Activated naive CD8-positive, alpha-beta T cell treated with anti-CD3 and anti-CD28 coated beads, Interleukin-2, amount 50 U/mL, for 16 hours (primary cell): ENCODE data around the gene PDIA2.

Experiments
- DNase-seq: peaks from one replicate; pipeline ENCODE4 v3.0.0-alpha.2; 2020; ENCODE audit warnings: low read depth, low spot score

The PDIA2 gene

DNA sequence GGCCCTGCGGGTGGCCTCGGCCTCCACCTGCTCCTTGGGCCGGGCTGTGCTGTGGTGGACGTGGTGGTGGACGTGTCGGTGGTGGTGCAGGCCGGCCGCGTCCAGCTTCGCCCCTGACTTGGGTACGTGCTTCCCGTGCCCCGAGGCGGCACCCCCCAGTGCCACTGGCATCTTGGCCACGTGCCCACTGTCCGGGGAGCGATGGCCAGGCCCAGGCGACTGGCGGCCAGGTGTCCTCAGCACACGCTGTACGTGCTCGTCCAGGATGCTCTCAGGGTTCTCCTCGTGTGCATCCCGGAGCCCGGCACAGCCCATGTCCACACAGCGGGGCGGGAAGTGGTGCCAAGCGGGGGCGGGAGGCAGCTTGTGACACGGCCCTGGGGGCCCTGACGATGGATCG, 14.9 kb downstream of the PDIA2 start:
- no peak for DNase-seq

DNA sequence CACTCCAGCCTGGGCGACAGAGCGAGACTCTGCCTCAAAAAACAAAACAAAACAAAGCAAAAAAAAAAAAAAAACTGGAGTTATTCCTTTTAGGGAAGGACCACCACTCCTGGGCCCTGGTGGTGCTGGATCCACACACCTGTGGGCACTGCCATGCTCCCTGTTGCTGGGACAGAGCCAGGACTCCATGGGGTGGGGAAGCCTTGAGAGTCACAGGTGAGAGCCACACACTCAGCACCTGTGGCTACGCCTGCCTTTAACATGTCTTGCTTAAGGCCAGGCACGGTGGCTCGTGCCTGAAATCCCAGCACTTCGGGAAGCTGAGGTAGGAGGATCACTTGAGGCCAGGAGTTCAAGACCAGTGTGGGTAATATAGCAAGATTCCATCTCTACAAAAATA, 18.3 kb downstream of the PDIA2 start:
- DNase-seq = no peak

DNA sequence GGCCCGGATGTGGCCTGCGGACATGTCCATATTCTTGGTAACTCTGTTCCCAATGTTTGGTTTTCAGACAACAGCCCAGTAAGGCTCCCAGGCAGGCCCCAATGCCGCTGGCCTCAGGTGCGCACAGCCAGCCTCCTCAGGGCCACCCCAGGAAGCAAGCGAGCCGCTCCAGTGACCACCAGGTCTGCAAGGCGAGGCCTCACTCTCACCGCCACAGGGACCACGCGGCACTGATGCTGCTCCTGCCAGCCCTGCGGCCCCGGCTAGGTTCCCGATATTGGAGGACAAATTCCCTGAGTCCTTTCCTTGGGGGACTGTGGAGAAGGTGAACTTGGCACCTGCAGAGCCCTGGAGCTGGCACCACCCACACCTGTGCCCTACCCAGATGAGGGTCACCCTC, 19.0 kb downstream of the PDIA2 start:
- DNase-seq = no peak

DNA sequence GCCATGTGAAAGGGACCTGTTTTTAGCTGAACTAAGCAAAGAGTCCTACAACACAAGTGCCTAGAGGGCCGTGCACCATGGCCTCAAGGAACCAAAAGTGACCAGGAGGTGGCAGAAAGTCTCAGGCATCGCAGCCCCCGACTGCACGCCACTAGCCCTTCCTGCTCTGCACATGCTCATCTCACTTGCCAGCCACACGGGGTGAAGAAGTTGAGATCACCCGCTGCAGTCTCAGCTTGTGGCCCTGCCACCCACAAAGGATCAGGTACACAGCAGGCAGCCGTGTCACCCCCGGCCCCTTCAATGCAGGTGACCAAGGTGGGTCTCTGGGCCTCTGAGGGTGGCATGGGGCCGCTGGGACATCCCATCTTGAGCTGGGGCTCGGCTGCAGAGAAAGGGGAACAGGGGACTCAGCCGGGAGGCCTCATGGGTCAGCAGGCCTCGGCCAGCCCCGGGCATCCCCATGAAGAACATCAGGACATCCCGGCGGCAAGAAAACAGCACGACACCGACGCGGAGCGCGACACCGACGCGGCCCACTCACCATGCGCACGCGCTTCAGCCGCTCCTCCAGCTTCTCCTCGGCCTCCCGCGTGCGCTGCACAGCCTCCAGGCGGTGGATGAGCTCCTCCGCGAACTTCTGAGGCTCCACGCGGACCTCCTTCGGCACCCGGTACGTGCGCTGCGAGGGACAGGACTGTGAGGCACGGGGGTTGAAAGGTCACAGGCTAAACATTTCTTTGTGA, 21.0 kb downstream of the PDIA2 start:
- DNase-seq = no peak

DNA sequence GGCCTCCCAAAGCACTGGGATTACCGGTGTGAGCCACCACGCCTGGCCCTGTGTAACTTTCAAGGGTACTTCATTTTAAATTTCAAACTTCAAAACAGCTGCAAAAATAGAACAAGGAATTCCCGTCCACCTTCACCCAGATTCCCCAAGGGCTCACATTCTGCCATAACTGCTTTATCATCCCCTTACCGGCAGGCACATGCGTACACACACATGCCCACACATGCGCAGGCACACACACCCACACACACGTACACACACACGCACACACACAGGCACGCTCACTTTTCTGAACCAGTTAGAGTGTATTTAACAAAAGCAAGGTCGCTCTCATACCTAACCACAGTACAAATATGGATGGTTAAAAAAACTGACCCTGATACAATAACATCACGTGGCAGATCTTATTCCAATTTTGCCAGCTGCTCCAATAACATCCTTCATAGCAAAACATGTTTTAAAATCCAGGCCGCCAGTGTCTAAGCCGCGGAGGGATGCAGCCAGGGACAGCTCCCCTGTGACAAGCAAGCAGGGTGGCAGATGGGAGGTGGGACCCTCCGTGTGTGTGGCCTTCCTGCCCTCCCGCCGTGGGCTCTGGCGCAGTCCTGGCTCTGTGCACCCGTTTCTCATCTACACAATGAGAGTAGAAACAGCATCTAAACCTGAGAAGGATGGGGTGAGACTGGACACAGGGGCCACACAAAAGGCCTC, 23.1 kb downstream of the PDIA2 start:
- DNase-seq = no peak

DNA sequence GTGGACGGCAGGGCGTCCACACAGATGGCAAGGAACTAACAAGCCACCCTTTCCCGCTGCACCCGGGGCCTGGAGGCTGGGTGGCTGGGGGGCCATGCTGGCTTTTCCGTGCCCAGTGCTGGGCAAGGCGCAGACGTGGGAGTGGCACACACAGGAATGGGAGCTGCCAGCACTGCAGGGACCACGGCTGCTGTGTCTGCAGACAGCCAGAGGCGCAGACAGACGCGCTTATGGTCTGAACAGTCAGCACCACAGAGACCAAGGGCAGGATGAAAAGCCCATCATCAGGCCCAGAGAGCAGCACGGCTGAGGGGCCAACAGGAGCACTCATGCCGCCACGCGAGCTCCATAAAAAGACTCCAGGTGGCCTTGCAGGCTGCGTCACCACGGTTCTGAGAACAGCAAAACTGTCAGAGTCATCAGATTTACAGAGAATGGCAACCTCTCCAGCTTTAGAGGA, 24.0 kb downstream of the PDIA2 start:
- DNase-seq = no peak

DNA sequence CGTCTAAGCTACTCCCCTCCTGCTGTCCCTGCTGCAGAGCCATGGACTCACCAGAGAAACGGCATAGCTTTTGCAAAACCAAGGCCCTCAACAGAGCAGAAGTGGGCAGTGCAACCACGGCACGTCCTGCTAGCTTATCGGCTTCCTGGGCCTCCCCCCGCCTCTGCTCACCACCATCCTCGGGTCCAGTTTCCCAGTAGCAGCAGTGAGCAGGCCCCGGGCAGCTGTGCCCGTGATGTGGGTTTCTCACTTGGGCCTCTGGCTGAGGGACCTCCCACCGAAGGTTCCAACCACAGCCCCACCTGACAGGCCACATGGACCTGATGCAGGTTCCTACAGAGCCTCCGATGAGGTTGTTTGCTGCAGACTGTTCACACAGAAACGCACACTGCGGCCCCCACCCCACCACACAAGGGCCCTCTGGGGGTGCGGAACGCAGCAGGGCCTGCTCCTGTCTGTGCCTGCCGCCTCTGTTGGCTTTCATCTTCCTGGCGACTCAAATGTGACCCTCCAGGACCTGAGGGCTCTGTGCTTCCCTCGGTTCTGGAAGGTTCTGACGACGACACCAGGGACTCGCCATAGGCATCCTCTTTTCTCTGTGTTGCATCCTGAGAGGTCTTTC, 24.8 kb downstream of the PDIA2 start:
- DNase-seq = no peak

DNA sequence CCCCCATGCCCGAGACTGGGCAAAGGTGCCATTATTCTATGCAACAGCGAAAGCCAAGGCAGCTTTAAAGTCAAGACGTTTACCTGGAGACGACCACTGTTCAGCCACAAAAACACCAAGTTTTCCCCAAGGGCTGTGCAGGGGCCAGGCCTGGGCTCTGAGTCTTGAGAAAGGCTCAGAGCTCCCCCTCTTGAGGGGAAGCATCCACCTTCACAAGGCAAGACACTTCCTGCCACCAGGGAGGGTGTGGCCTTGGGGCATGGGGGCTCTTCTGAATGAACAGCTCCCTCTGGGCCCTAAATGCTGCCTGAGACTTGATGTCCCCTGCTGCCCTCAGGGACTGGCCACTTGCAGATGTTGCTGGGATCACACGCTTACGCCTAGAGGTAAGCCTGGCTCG, 26.5 kb downstream of the PDIA2 start:
- no peak for DNase-seq

DNA sequence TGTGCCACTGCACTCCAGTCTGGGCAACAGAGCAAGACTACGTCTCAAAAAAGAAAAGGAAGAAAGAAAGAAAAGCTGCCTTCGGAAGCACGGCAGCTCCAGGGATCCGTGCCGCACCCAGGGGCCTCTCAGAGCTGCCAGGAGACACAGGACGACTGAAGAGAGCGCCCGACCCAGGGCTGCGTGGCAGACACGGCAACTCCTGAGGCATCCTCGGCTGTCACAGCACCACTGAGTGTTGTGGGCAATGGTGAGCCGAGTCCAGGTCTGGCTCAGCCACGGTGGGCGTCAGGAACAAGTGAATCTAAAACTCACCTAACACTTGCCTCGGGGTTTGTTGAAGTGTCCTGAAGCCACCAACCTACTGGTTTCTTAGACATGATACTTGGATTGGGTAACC, 28.8 kb downstream of the PDIA2 start:
- DNase-seq = no peak

DNA sequence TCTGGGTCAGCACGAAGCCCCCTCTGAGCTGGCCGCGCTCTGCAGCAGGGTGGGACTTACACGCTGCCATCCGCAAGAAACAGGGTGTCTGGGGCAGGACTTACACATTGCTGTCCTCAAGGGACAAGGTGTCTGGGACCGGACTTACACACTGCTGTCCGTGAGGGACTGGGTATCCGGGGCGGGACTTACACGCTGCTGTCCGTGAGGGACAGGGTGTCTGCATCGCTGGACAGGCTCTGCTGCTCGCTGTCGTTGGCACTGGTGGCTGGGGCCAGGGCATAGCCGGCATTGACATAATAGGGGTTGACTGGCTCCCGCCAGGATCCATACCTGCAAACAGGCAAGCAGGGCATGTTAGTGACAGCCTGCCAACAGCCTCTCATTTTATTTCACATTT, 31.4 kb downstream of the PDIA2 start:
- no peak for DNase-seq

DNA sequence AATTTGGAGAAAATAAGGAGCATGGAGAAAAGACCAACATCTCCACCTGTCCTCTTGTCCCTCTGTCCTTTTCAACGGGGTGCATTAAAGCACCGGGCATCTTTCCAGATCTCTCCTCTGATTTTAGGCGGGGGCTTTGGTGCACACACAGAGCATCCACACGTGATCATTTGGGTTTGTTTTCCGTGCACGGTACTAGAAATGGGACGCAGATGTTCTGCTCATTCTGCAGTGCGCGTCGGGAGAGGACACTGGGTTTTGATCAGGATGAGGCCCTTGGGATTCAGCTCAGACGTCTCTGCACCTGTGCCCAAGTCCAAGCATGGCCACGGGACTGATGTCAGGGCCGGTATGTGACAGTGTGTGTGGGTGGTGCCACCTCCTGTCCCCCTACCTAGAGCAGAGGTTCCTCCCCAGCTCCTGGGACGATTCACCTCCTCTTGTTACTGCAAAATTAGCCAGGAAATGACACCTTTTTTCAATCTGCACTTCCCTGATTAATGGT, 31.9 kb downstream of the PDIA2 start:
- no peak for DNase-seq

DNA sequence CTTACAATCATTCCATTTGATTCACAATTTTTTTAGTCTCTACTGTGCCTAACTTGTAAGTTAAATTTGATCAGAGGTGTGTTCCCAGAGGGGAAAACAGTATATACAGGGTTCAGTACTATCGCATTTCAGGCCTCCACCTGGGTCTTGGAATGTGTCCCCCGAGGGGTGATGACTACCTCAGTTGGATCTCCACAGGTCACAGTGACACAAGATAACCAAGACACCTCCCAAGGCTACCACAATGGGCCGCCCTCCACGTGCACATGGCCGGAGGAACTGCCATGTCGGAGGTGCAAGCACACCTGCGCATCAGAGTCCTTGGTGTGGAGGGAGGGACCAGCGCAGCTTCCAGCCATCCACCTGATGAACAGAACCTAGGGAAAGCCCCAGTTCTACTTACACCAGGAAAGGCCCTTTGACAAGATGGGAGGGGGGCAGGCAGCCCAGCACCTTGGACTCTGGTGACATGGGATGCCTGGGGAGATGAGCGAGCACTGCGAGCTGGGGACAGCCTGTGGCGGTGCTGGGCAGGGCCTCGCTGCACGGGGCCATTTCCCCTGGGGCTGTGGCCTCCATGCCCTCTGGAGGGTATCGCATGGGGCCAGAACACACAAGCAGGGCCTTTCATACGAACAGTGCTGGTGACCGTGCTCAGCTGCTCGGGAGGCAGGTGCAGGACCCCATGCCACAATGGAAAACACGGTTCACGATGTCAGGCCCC, 33.9 kb downstream of the PDIA2 start:
- no peak for DNase-seq

DNA sequence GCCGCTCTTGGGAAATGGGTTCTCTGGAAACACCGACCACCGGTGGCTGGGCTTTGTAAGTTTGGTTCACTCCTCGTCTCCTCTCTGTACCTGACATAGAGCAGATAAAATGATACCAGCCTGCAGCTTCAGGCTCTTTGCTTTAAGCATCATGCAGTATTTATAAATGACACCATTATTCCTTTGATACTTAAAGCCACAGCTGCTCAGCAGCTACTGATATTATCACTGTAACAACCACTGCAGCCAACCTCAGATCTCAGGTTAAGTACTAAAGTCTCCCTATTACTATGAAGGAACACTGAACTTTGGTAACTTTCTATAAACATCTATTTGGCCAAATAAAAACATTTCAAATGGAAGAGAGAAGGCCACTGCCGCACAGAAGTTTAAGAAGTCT, 34.6 kb downstream of the PDIA2 start:
- no peak for DNase-seq

DNA sequence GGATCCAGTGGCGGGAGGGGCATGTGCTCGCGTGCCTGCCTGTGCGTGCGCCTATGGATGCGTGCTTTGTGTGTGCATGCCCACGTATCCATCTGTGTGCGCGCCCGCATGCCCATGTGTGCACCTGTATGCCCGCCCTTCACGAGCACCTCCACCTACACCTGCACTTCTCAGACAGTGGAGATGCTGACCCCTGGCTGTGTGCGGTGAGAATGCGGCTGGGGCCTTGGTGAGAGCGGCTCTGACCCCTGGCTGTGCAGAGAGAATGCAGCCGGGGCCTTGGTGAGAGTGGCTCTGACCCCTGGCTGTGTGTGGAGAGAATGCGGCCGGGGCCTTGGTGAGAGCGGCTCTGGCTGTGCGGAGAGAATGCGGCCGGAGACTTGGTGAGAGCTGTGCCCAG, 35.7 kb downstream of the PDIA2 start:
- no peak for DNase-seq

DNA sequence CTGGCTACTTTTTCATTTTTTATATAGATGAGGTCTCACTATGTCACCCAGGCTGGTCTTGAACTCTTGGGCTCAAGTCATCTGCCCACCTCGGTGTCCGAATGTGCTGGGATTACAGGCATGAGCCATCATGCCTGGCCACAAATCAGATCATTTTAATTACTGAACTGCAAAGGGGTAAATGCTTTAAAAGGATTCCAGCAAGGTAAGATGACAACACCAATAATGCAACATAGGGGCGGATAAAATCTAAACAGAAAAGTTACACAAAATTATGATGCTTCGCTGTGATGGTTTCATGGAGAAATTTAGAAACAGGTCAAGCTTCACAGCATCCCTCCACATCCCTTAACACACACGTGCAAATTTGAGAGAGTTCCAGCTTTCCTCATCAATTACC, 37.2 kb downstream of the PDIA2 start:
- no peak for DNase-seq

DNA sequence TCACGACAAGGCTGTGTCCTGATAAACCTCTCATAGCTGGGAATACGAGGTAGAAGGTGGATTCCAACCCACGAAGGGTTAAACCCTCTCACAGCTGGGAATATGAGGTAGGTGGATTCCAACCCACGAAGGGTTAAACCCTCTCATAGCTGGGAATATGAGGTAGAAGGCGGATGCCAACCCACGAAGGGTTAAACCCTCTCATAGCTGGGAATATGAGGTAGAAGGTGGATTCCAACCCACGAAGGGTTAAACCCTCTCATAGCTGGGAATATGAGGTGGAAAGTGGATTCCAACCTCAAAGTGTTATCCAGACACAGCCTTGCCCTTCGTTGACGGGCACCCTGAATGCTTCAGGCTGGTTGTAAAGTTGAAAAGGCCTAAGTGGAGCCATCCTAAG, 38.6 kb downstream of the PDIA2 start:
- DNase-seq = no peak

DNA sequence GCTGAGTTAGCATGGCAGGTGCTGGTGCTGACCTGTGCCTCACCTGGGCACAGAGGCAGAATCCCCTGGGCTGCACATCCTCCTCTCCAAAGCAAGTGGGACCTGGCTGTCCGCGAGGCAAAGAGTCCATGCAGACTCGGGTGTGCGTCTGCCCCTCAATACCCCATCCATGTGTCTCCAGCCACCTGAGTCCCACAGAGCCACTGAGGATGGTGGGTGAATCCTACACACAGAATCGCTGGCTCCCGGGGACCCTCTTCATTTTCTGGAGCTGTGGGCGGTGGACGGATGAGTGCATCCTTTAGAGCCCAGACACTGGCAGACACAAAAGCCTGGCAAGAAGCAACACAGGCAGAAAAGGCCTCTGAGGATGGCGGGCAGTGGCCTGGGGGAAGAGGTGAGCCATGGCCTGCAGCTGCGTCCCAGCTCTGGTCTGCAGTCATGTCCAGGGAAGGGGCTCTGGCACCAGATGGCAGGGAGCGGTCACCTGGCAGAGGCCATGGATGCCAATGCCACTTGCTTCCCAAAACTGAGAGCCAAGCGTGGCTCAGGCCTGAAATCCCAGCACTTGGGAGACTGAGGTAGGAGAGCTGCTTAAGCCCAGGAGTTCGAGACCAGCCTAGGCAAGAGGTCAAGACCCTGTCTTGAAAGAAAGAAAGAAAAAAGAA, 39.6 kb downstream of the PDIA2 start:
- DNase-seq = no peak

DNA sequence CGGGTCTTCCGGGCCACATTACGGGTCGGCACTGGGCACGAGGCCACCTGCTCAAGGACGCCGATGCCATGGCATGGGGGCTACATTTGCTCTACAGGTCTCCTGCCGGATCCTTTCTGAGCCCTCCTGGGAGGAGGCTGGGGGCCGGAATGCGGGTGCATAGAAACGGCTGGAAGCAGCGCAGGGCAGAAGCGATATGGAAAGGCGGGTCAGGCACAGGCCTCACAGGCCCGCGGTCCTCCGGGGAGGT, 41.2 kb downstream of the PDIA2 start:
- DNase-seq = no peak

DNA sequence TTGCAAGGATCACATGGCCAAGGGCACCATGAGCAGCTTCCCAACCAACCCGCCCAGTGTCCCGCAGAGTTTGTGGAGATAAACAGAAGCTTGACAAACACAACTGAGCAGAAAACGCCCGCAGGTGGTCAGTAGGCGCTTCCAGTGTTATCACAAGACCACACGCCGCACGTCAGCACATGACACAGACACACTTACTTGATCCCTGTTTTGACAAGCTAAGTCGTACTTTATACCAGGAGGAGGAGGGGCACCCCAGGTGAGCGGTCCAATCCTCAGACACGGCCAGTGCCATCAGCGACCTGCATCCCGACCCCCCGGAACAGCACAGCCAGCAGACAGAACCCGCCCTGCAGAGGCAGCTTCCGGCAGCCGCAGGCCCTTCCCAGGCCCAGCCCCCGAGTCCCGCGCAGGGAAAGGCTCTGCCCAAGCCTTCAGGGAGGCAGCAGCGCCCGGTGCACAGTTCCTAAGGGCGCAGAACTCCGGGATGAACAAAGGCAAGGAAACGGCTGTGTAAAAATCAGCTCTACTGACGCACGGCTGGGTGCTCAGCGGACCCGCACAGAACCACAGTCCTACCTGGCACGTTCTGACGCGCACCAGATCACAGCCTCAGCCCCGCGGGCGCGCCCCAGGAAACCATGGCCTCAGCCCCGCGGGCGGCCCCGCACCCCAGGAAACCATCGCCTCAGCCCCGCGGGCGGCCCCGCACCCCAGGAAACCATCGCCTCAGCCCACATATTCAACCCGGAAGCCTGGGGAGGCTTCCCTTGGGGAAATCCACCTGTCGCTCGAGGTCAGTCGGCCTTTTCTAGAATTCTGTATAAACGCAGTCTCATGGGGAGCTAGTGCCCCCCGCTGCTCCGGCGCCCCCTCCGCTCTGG, 41.7 kb downstream of the PDIA2 start:
- DNase-seq = peak; percentile 8

DNA sequence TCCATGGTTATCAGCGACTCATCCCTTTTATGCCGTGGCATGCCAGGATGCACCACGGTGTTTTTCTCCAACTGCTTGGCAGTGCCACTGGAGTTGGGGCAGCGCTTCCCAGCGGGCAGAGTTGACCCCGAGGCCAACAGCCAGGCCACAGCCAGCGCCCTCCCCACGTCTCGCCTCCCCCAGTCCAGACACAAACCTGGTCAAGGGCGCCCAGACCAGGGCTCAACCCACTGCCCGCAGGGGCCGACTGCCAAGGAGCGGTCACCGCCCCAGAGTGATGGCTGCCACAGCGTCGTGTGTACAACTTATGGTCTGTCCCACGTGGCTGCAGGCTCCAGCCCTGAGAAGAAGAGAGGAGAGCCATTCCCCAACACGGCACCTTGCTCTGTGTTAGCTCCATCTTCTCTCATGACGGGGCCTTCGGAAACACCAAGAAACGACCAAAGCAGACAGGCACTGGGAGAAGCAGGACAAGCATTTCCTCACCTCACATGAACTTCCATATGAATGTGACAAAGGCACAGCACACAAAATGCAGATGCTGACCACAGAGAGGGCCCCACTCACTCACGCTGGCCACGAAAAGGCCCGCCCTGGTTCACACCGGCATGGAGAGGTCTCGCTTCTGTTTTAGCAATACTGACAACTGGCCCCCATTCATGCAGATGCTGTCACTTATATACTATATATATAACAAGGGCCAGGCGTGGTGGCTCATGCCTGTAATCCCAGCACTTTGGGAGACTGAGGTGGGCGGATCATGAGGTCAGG, 42.6 kb downstream of the PDIA2 start:
- no peak for DNase-seq
